ENCODE measurements around the gene PPP4C.

Gene PPP4C

GRCh38 chr16:30075503-30076275, at the start of gene PPP4C:
TSS of gene PPP4C (plus strand) at chr16:30075994. CDS start at chr16:30076378, 384 bp downstream.
- Histone ChIP-seq H3K36me3 (ENCODE audit: control insufficient read depth, low read depth, low read length) (peaks cover 46% of the 10 kb centered on the region), H3K4me1 (ENCODE audit: control insufficient read depth, low read depth, low read length) (no peaks in the 10 kb centered on the region)

DNA sequence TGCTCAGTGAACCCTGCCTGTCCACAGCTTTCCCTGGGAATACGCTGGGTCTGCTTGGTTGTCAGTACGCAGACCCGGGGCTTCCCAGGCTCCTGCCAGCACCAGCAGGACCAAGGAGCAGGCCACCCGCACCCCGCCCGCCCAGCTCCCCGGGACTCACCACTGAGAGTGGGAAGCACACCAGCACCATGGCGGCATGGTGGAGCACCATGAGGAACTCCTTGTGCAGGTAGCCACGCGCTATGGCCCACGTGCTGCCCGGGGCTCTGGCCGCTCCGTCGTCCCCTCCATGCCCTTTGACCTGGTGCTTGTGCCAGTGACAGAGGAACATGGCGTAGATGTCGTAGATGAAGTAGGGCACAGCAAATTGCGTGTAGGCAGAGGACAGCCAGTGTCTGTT, 49.3 kb upstream of the PPP4C start:
- Histone ChIP-seq H3K36me3 (ENCODE audit: control insufficient read depth, low read depth, low read length) (no peaks in the 10 kb centered on the region), H3K27me3 (ENCODE audit: control insufficient read depth, insufficient read depth, low read length) (peaks cover 1% of the 10 kb centered on the region), H3K9ac (ENCODE audit: low read length) (no peak overlapping the region)

More at GRCh38 chr16:30075503-30076275, at the start of gene PPP4C:
- no peaks in the 10 kb centered on the region for H3K9me3 ChIP-seq (ENCODE audit: control insufficient read depth, low read depth, low read length)
- H3K27me3 ChIP-seq (ENCODE audit: control insufficient read depth, insufficient read depth, low read length), result no peaks in the 10 kb centered on the region
- H3K9ac ChIP-seq (ENCODE audit: low read length), result peak within 1 kb of the TSS; percentile 76
- peak within 1 kb of the TSS; percentile 91 for H3K4me3 ChIP-seq (ENCODE audit: low read length)
- peak within 1 kb of the TSS; percentile 64 for H3K27ac ChIP-seq (ENCODE audit: low read length)

GRCh38 chr16:30027588-30028437, 48.0 kb upstream of the PPP4C start:
- Histone ChIP-seq H3K27ac (ENCODE audit: low read length) (no peak overlapping the region), H3K4me3 (ENCODE audit: low read length) (no peak overlapping the region), H3K9ac (ENCODE audit: low read length) (no peak overlapping the region), H3K9me3 (ENCODE audit: control insufficient read depth, low read depth, low read length) (no peaks in the 10 kb centered on the region), H3K27me3 (ENCODE audit: control insufficient read depth, insufficient read depth, low read length) (peaks cover 11% of the 10 kb centered on the region), H3K36me3 (ENCODE audit: control insufficient read depth, low read depth, low read length) (no peaks in the 10 kb centered on the region), H3K4me1 (ENCODE audit: control insufficient read depth, low read depth, low read length) (peaks cover 9% of the 10 kb centered on the region)

More for the DNA sequence above, 49.3 kb upstream of the PPP4C start:
- H3K27ac ChIP-seq (ENCODE audit: low read length), result no peak overlapping the region
- peaks cover 1% of the 10 kb centered on the region for H3K4me1 ChIP-seq (ENCODE audit: control insufficient read depth, low read depth, low read length)
- no peaks in the 10 kb centered on the region for H3K9me3 ChIP-seq (ENCODE audit: control insufficient read depth, low read depth, low read length)
- H3K4me3 ChIP-seq (ENCODE audit: low read length), result no peak overlapping the region

DNA sequence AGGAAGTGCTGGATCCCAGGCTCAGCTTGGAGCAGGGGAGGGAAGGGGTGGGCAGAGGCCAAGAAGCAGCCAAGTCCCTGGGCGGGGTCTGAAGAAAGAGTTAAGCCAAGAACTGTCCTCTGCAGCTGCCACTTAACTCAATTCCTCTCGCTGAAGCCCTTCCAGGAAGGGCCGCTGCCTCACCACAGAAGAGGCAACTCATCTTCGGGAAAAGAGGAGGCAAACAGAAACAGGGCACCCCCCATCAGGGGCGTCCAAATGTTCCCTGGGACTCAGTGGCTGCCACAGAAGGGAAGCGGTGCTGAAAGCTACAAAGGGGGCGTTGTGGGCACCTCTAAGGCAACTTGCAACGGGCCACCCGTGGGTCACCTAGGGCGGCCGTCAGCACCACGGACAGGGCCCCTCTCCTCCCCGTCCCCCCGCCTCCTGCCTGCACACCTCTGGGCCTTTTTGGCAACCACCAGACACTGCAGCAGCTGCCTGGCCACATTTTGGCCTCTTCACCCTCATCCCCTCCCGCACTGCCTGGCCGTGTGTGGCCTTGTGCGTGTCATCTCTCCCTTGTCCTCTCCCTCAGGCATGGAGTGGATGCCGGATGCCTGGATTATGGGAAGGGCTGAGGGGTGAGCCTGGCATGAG, 47.2 kb upstream of the PPP4C start:
- no peak overlapping the region for H3K4me3 ChIP-seq (ENCODE audit: low read length)
- no peaks in the 10 kb centered on the region for H3K9me3 ChIP-seq (ENCODE audit: control insufficient read depth, low read depth, low read length)
- H3K36me3 ChIP-seq (ENCODE audit: control insufficient read depth, low read depth, low read length), result no peaks in the 10 kb centered on the region
- peaks cover 9% of the 10 kb centered on the region for H3K4me1 ChIP-seq (ENCODE audit: control insufficient read depth, low read depth, low read length)
- no peak overlapping the region for H3K27ac ChIP-seq (ENCODE audit: low read length)
- peaks cover 17% of the 10 kb centered on the region for H3K27me3 ChIP-seq (ENCODE audit: control insufficient read depth, insufficient read depth, low read length)
- H3K9ac ChIP-seq (ENCODE audit: low read length), result no peak overlapping the region

DNA sequence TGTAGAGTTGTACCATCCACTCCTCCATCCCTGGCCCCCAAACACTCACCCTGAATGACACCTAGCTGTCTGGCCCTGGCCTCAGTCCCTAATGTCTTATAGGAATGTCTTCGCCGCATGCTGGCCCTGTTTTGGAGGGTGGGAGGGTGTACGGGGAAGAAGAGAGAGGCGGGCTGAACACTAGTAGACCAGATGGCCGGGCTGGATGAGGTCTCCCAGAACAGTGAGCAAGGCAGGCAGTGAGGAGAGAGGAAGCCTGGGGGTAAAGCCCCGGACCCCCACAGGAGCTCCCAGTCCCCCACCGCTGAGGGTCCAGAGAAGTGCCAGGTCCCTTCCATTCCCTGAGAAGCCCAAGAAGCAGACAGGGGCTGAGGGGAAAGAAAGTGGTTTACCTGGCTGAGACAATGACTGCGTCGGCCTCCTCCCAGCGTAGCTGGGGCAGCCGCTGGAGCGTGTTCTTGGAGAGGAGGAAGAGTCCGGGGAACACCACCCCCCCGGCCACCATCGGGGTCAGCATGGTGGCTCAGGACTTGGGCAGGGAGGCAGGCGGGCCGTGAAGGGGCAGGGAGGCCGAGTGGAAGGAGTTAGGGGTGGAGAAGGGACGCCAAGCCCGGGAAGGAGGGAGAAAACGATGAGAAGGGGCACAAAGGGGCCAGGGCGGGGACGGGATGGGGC, 45.6 kb upstream of the PPP4C start:
- peaks cover 9% of the 10 kb centered on the region for H3K4me1 ChIP-seq (ENCODE audit: control insufficient read depth, low read depth, low read length)
- peak overlapping the region; percentile 58 for H3K4me3 ChIP-seq (ENCODE audit: low read length)
- H3K9ac ChIP-seq (ENCODE audit: low read length), result peak overlapping the region; percentile 29
- no peaks in the 10 kb centered on the region for H3K9me3 ChIP-seq (ENCODE audit: control insufficient read depth, low read depth, low read length)
- H3K27me3 ChIP-seq (ENCODE audit: control insufficient read depth, insufficient read depth, low read length), result peaks cover 18% of the 10 kb centered on the region
- no peaks in the 10 kb centered on the region for H3K36me3 ChIP-seq (ENCODE audit: control insufficient read depth, low read depth, low read length)
- no peak overlapping the region for H3K27ac ChIP-seq (ENCODE audit: low read length)

- H3K4me3 ChIP-seq (ENCODE audit: low read length), result peak within 1 kb of the TSS; percentile 58
- peak within 1 kb of the TSS; percentile 29 for H3K9ac ChIP-seq (ENCODE audit: low read length)
- no peak within 1 kb of the TSS for H3K27ac ChIP-seq (ENCODE audit: low read length)
- no peaks in the 10 kb centered on the region for H3K36me3 ChIP-seq (ENCODE audit: control insufficient read depth, low read depth, low read length)
- peaks cover 9% of the 10 kb centered on the region for H3K4me1 ChIP-seq (ENCODE audit: control insufficient read depth, low read depth, low read length)
- H3K9me3 ChIP-seq (ENCODE audit: control insufficient read depth, low read depth, low read length), result no peaks in the 10 kb centered on the region
- H3K27me3 ChIP-seq (ENCODE audit: control insufficient read depth, insufficient read depth, low read length), result peaks cover 25% of the 10 kb centered on the region
Observed at GRCh38 chr16:30030841-30031413, 44.9 kb upstream of the PPP4C start, which contains the start of gene TLCD3B. TSS of gene TLCD3B (minus strand) at chr16:30031271. CDS start at chr16:30030527, 744 bp downstream.

DNA sequence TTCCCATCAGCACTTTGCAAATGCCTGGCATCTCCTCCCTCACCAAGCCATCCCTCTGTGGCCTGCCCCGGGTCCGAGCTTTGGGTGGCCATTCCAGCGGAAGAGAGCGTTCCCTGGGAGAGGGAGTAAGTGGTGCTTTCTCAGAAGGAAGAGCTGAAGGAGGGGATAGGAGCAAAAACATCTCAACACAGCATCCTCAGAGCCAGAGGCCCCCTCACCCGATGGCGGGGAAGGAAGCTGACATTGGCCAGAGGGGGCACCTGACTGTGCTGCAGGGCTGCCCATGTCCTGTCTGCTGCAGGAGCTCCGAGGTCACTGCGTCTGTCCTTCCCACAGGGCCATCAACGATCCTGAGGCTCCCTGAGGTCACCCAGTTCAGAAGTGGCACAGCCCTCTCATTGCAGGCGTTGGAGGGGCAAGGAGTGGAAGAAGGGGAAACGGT, 44.3 kb upstream of the PPP4C start:
- peak overlapping the region; percentile 58 for H3K4me3 ChIP-seq (ENCODE audit: low read length)

GRCh38 chr16:30032083-30032819, 43.5 kb upstream of the PPP4C start:
- peaks cover 30% of the 10 kb centered on the region for H3K27me3 ChIP-seq (ENCODE audit: control insufficient read depth, insufficient read depth, low read length)
- H3K9ac ChIP-seq (ENCODE audit: low read length), result no peak overlapping the region
- no peaks in the 10 kb centered on the region for H3K9me3 ChIP-seq (ENCODE audit: control insufficient read depth, low read depth, low read length)
- peaks cover 9% of the 10 kb centered on the region for H3K4me1 ChIP-seq (ENCODE audit: control insufficient read depth, low read depth, low read length)
- H3K36me3 ChIP-seq (ENCODE audit: control insufficient read depth, low read depth, low read length), result no peaks in the 10 kb centered on the region
- no peak overlapping the region for H3K27ac ChIP-seq (ENCODE audit: low read length)
- H3K4me3 ChIP-seq (ENCODE audit: low read length), result peak overlapping the region; percentile 58

More for the DNA sequence above, 44.3 kb upstream of the PPP4C start:
- Histone ChIP-seq H3K36me3 (ENCODE audit: control insufficient read depth, low read depth, low read length) (no peaks in the 10 kb centered on the region), H3K27me3 (ENCODE audit: control insufficient read depth, insufficient read depth, low read length) (peaks cover 30% of the 10 kb centered on the region), H3K4me1 (ENCODE audit: control insufficient read depth, low read depth, low read length) (peaks cover 9% of the 10 kb centered on the region), H3K9me3 (ENCODE audit: control insufficient read depth, low read depth, low read length) (no peaks in the 10 kb centered on the region), H3K9ac (ENCODE audit: low read length) (no peak overlapping the region), H3K27ac (ENCODE audit: low read length) (no peak overlapping the region)

DNA sequence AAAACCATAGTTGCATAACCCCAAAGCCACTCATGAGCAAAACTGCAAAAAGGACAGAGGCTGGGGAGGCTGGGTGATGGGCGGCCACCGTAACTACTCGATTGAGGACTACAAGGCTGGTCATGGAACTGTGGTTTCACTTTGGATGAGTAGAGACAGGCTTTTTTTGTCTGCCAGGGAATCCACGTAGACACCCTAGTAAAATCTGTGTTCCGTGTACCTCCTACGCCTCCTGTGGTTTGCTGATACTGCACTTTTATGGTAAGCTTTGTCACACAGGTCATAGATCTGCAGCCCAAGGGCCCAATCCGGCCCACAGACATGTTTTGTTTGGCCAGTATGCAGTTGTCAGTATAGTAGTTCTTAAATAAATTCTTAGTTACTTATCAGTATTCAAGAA, 42.5 kb upstream of the PPP4C start:
- Histone ChIP-seq H3K27ac (ENCODE audit: low read length) (no peak overlapping the region), H3K4me3 (ENCODE audit: low read length) (no peak overlapping the region), H3K4me1 (ENCODE audit: control insufficient read depth, low read depth, low read length) (peaks cover 9% of the 10 kb centered on the region), H3K27me3 (ENCODE audit: control insufficient read depth, insufficient read depth, low read length) (peaks cover 30% of the 10 kb centered on the region), H3K9me3 (ENCODE audit: control insufficient read depth, low read depth, low read length) (no peaks in the 10 kb centered on the region), H3K36me3 (ENCODE audit: control insufficient read depth, low read depth, low read length) (no peaks in the 10 kb centered on the region), H3K9ac (ENCODE audit: low read length) (no peak overlapping the region)

GRCh38 chr16:30040221-30040620, 35.6 kb upstream of the PPP4C start:
- Histone ChIP-seq H3K4me1 (ENCODE audit: control insufficient read depth, low read depth, low read length) (no peaks in the 10 kb centered on the region), H3K9me3 (ENCODE audit: control insufficient read depth, low read depth, low read length) (no peaks in the 10 kb centered on the region), H3K27ac (ENCODE audit: low read length) (no peak overlapping the region), H3K4me3 (ENCODE audit: low read length) (no peak overlapping the region), H3K9ac (ENCODE audit: low read length) (no peak overlapping the region), H3K27me3 (ENCODE audit: control insufficient read depth, insufficient read depth, low read length) (peaks cover 12% of the 10 kb centered on the region), H3K36me3 (ENCODE audit: control insufficient read depth, low read depth, low read length) (no peaks in the 10 kb centered on the region)
